DMS153 (cell line): ENCODE data around the gene IFT122.

Experiments used
- DNase-seq: peaks from one replicate; lab custom pipeline; 2025; lab: John Stamatoyannopoulos, UW

Gene IFT122

GRCh38 chr3:129519449-129519848 lies 79.4 kb downstream of the IFT122 start:
- DNase-seq = no peak

GRCh38 chr3:129519896-129520715 lies 80.1 kb downstream of the IFT122 start:
- DNase-seq = no peak

GRCh38 chr3:129520960-129521359 lies 80.9 kb downstream of the IFT122 start:
- no peak for DNase-seq

- DNase-seq = no peak
Observed at GRCh38 chr3:129521611-129522010, 81.6 kb downstream of the IFT122 start.

DNA sequence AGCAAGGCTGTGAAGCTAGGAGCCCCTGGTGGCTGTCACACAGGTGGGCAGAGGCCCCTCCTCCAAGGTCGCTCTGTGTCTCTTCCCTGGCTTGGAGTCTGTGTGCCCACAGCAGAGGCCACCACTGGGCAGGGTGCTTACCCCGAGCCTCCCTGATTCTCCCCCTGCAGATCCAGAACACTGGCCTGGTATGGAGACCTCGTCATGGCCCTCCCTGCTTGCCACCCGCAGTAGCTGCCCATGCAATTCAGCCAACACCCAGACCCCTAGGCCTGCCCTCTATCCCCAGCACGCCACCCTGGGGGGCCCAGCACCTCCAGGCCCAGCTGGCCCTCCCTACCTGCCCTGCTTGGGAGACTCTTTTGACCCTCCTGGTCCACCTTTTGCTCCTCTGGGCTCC lies 82.9 kb downstream of the IFT122 start:
- DNase-seq = no peak

DNA sequence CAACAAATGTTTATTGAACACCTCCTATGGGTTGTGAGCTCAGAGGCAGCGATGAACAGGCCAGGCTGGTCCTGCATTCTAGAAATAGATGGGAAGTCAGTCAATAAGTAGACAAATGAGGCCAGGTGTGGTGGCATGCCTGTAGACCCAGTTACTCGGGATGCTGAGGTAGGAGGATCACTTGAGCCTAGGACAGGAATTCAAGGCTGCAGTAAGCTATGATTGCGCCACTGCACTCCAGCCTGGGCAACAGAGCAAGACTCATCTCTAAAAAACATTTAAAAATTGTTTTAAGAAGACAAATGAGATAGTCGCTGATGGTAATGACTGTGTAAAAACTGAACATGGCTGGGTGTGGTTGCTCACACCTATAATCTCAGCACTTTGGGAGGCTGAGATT lies 84.1 kb downstream of the IFT122 start:
- DNase-seq = no peak

DNA sequence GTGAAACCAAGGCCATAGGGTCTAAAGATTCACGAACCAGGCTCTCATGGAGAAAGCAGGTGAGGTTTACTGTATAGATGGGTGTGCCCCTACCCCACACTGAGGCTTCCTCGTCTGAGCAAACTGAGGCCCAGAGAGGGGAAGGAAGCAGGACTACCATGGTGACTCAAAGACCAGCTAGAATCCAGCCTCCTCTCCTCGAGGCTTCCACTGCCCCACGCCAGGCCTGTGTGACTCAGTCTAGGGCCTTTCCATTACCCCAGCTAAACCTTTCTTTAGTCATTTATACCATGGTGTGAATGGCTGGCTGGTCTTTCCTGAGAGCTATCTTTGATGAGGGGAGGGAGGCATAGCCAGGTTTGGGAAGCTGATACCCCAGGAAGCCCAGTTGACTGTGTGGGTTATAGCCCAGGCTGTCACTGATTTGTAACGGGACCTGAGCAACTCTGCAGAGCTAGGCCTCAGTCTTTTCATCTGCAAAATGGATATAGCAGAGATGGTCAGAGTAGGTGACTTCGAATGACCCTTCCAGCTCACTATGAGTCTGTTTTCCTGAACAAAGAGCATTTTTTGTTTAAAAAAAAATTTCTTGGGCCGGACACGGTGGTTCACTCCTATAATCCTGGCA lies 85.4 kb downstream of the IFT122 start:
- DNase-seq = no peak

GRCh38 chr3:129526121-129526900 lies 86.3 kb downstream of the IFT122 start:
- no peak for DNase-seq

DNA sequence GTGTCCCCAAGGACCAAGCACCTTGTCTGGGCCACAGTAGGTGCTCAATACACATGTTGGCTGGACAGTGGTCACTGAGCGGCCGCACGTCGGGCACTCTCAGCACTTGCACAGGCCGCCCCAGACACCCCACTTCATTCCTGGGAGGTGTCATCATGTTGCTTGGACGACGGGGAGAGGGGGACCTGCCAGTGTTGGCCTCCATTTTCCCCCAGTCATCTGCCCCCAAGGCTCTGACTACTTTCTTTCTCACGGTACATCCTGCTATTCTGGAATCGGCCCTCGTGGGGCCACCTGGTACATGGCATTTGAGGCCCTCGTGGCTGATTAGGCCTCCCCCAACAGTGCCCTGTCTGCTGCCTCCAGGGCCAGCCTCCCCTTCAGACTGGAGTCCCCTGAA lies 87.2 kb downstream of the IFT122 start:
- no peak for DNase-seq

GRCh38 chr3:129528589-129529100 lies 88.6 kb downstream of the IFT122 start, which contains the start of gene RHO:
RHO (plus strand) TSS chr3:129528639; CDS start chr3:129528734, 95 bp downstream.
- DNase-seq = no peak

GRCh38 chr3:129529436-129530210 lies 89.6 kb downstream of the IFT122 start:
- no peak for DNase-seq

DNA sequence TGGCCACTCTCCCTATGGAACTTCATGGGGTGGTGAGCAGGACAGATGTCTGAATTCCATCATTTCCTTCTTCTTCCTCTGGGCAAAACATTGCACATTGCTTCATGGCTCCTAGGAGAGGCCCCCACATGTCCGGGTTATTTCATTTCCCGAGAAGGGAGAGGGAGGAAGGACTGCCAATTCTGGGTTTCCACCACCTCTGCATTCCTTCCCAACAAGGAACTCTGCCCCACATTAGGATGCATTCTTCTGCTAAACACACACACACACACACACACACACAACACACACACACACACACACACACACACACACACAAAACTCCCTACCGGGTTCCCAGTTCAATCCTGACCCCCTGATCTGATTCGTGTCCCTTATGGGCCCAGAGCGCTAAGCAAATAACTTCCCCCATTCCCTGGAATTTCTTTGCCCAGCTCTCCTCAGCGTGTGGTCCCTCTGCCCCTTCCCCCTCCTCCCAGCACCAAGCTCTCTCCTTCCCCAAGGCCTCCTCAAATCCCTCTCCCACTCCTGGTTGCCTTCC lies 90.3 kb downstream of the IFT122 start:
- DNase-seq = no peak

DNA sequence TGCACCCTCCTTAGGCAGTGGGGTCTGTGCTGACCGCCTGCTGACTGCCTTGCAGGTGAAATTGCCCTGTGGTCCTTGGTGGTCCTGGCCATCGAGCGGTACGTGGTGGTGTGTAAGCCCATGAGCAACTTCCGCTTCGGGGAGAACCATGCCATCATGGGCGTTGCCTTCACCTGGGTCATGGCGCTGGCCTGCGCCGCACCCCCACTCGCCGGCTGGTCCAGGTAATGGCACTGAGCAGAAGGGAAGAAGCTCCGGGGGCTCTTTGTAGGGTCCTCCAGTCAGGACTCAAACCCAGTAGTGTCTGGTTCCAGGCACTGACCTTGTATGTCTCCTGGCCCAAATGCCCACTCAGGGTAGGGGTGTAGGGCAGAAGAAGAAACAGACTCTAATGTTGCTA lies 90.8 kb downstream of the IFT122 start:
- no peak for DNase-seq

- no peak for DNase-seq
Observed at GRCh38 chr3:129531699-129532098, 91.7 kb downstream of the IFT122 start.

DNA sequence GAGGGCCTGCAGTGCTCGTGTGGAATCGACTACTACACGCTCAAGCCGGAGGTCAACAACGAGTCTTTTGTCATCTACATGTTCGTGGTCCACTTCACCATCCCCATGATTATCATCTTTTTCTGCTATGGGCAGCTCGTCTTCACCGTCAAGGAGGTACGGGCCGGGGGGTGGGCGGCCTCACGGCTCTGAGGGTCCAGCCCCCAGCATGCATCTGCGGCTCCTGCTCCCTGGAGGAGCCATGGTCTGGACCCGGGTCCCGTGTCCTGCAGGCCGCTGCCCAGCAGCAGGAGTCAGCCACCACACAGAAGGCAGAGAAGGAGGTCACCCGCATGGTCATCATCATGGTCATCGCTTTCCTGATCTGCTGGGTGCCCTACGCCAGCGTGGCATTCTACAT lies 92.2 kb downstream of the IFT122 start:
- no peak for DNase-seq

- DNase-seq = no peak
Observed at GRCh38 chr3:129533406-129533805, 93.4 kb downstream of the IFT122 start.

DNA sequence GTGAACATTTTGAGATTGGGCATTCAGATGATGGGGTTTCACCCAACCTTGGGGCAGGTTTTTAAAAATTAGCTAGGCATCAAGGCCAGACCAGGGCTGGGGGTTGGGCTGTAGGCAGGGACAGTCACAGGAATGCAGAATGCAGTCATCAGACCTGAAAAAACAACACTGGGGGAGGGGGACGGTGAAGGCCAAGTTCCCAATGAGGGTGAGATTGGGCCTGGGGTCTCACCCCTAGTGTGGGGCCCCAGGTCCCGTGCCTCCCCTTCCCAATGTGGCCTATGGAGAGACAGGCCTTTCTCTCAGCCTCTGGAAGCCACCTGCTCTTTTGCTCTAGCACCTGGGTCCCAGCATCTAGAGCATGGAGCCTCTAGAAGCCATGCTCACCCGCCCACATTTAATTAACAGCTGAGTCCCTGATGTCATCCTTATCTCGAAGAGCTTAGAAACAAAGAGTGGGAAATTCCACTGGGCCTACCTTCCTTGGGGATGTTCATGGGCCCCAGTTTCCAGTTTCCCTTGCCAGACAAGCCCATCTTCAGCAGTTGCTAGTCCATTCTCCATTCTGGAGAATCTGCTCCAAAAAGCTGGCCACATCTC lies 94.5 kb downstream of the IFT122 start:
- DNase-seq = no peak

- DNase-seq = no peak
Observed at GRCh38 chr3:129535075-129535474, 95.1 kb downstream of the IFT122 start.

GRCh38 chr3:129536374-129536667 lies 96.3 kb downstream of the IFT122 start:
- no peak for DNase-seq

DNA sequence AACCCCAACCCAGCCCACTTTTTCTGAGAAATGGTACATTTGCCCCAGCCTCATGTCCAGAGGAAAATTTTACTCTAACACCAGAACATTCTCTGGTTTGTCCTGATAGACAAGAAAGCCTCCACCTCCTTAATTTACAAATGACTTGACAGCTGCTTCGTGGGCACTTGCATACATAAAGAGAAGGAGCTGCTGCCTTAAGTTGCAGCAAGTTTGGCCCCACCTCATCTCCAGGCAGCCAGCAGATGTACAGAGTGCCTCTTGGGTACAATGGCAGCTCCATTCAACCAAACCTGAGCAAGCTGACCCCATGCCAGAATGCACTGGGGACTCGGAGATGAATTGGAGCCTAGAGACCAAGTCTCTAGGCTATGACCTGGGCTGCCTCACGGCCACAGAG lies 96.8 kb downstream of the IFT122 start:
- no peak for DNase-seq

- no peak for DNase-seq
Observed at GRCh38 chr3:129539206-129539605, 99.2 kb downstream of the IFT122 start.
